ENCODE measurements around the gene PARD3. TPM values are rescaled to one million over a fixed set of nuclear protein-coding genes. Genes with fewer than 3 reads are reported as not detected.

The PARD3 gene
- total RNA-seq, 1 experiment from 2014 or later = 154 TPM

DNA sequence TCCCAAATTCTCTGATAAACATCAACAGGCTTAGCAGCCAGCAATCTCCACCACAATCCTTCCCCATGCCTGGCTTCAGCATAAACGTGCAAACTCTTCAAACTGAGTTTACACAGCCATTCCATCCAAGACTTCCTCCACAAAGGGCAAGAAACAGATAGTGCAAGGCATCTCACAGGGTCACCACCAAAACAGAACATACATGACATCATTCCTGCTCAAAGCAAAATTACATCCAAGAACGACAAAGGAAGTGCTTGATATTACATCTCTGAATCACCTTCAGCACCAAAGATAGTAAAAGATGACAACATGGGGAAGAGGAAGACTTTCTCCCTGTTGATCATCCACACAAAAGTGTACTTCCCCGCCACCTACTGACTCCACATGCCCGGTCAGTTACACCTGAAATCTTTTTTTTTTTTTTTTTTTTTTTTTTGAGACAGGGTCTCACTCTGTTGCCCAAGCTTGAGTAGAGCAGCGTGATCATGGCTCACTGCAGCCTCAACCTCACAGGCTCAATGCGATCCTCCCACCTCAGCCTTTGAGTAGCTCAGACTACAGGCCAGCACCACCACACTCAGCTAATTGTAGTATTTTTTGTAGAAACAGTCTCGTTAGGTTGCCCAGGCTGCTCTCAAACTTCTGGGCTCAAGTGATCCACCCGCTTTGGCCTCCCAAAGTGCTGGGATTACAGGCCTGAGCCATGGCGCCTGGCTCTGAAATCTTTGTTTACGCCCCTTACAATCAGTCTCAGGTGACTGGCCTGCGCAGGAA, 127.5 kb downstream of the PARD3 start:
- CTCF ChIA-PET = no interaction called here
- Histone ChIP-seq H3K27ac (ENCODE audit: low read length) (no peak overlapping the region), H3K9me3 (ENCODE audit: low read length) (no peaks in the 10 kb centered on the region), H3K4me3 (ENCODE audit: low read length) (no peak overlapping the region), H3F3A (ENCODE audit: low read length, unreplicated experiment) (no peaks in the 10 kb centered on the region), H3K27me3 (ENCODE audit: low read length) (no peaks in the 10 kb centered on the region), H2AFZ (ENCODE audit: low read length) (no peak overlapping the region), H4K20me1 (ENCODE audit: low read length) (peaks cover 19% of the 10 kb centered on the region), H3K36me3 (ENCODE audit: low read depth, low read length) (no peaks in the 10 kb centered on the region), H3K9me2 (replicated peaks; ENCODE audit: low read length) (no peaks in the 10 kb centered on the region), H3K4me1 (ENCODE audit: insufficient read depth, low read length) (peaks cover 11% of the 10 kb centered on the region), H3K79me2 (ENCODE audit: low read length) (peaks cover 74% of the 10 kb centered on the region), H3K9ac (ENCODE audit: low read length) (no peak overlapping the region), H3K4me2 (ENCODE audit: low read length) (no peak overlapping the region)
- DNase-seq = no peak
- TF ChIP-seq, protein P1, sequence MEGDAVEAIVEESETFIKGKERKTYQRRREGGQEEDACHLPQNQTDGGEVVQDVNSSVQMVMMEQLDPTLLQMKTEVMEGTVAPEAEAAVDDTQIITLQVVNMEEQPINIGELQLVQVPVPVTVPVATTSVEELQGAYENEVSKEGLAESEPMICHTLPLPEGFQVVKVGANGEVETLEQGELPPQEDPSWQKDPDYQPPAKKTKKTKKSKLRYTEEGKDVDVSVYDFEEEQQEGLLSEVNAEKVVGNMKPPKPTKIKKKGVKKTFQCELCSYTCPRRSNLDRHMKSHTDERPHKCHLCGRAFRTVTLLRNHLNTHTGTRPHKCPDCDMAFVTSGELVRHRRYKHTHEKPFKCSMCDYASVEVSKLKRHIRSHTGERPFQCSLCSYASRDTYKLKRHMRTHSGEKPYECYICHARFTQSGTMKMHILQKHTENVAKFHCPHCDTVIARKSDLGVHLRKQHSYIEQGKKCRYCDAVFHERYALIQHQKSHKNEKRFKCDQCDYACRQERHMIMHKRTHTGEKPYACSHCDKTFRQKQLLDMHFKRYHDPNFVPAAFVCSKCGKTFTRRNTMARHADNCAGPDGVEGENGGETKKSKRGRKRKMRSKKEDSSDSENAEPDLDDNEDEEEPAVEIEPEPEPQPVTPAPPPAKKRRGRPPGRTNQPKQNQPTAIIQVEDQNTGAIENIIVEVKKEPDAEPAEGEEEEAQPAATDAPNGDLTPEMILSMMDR (conservative IDR thresholded peaks at IDR 0.05; ENCODE audit: low read depth, low read length) = no peak; the same call in 1 of the 2 replicates
- TF ChIP-seq EZH2 (IDR thresholded peaks at IDR 0.05; ENCODE audit: low read length, unreplicated experiment) = no peak
- no peak for TF ChIP-seq EZH2phosphoT487 (IDR thresholded peaks at IDR 0.05; ENCODE audit: borderline replicate concordance, low read length)
- BruUV-seq (replicated peaks) = no TSS peak
- intact Hi-C loops (cut with micrococcal nuclease) = no loop called here
- no peak; the same call in 1 of the 2 replicates for ATAC-seq
- POLR2A ChIA-PET (ENCODE audit: unreplicated experiment) = interaction anchor here (0.5 to 0.6 kb wide), 2 partner anchors 39 to 71 kb away, joined by 3 read pairs; no protein-coding TSS in a partner anchor

DNA sequence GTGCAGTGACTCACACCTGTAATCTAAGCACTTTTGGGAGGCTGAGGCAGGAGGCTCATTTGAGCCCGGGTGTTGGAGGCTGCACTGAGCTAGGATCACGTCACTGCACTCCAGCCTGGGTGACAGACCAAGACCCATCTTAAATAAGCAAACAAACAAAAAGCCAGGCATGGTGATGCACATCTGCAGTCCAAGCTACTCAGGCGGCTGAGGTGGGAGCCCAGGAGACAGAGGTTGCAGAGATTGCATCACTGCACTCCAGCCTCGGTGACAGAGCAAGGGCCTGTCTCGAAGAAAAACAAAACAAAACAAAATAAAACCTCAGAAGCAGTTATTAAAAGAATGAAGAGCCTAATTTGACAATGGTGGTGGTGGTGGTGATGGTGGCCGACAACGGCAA, 132.5 kb downstream of the PARD3 start:
- BruUV-seq (replicated peaks) = no TSS peak
- DNase-seq (no peak), ATAC-seq (no peak)
- H3K9ac ChIP-seq (ENCODE audit: low read length) = no peak overlapping the region
- H3K36me3 ChIP-seq (ENCODE audit: low read depth, low read length) = no peaks in the 10 kb centered on the region
- H3F3A ChIP-seq (ENCODE audit: low read length, unreplicated experiment) = no peaks in the 10 kb centered on the region
- ChIA-PET CTCF (no interaction called here), POLR2A (ENCODE audit: unreplicated experiment) (no interaction called here)
- no peak overlapping the region for H2AFZ ChIP-seq (ENCODE audit: low read length)
- no peaks in the 10 kb centered on the region for H3K9me3 ChIP-seq (ENCODE audit: low read length)
- TF ChIP-seq EZH2 (IDR thresholded peaks at IDR 0.05; ENCODE audit: low read length, unreplicated experiment) (no peak), EZH2phosphoT487 (IDR thresholded peaks at IDR 0.05; ENCODE audit: borderline replicate concordance, low read length) (no peak)
- TF ChIP-seq, protein P1 (conservative IDR thresholded peaks at IDR 0.05; ENCODE audit: low read depth, low read length) = no peak
- H3K79me2 ChIP-seq (ENCODE audit: low read length) = peaks cover 69% of the 10 kb centered on the region
- no peaks in the 10 kb centered on the region for H3K9me2 ChIP-seq (replicated peaks; ENCODE audit: low read length)
- no peak overlapping the region for H3K4me3 ChIP-seq (ENCODE audit: low read length)
- no peak overlapping the region for H3K4me2 ChIP-seq (ENCODE audit: low read length)
- intact Hi-C loops (cut with micrococcal nuclease) = no loop called here
- no peaks in the 10 kb centered on the region for H3K27me3 ChIP-seq (ENCODE audit: low read length)
- H4K20me1 ChIP-seq (ENCODE audit: low read length) = peaks cover 7% of the 10 kb centered on the region
- no peak overlapping the region for H3K27ac ChIP-seq (ENCODE audit: low read length)
- H3K4me1 ChIP-seq (ENCODE audit: insufficient read depth, low read length) = no peaks in the 10 kb centered on the region

DNA sequence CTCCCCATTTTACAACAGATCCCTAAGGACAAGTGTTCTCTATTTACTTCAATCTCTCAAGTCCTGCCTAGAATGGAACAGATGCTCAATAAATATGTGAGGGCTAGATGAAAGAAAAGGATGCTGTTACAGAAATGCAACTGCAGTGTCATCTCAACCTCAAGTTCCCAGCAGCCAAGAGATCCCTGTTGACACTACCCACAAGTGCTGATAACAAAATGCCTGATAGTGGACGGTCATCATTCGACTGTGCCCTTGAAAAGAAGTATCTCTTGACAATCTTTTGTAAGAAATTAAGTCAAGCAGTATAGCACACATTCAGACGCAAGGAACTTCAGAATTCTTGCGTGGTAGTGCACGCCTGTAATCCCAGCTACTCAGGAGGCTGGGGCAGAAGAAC, 133.2 kb downstream of the PARD3 start:
- ChIA-PET POLR2A (ENCODE audit: unreplicated experiment) (no interaction called here), CTCF (no interaction called here)
- TF ChIP-seq, protein P1 (conservative IDR thresholded peaks at IDR 0.05; ENCODE audit: low read depth, low read length) = no peak
- no peak for TF ChIP-seq EZH2phosphoT487 (IDR thresholded peaks at IDR 0.05; ENCODE audit: borderline replicate concordance, low read length)
- TF ChIP-seq EZH2 (IDR thresholded peaks at IDR 0.05; ENCODE audit: low read length, unreplicated experiment) = no peak
- H3K9me3 ChIP-seq (ENCODE audit: low read length) = no peaks in the 10 kb centered on the region
- BruUV-seq (replicated peaks) = no TSS peak
- H3F3A ChIP-seq (ENCODE audit: low read length, unreplicated experiment) = no peaks in the 10 kb centered on the region
- intact Hi-C loops (cut with micrococcal nuclease) = no loop called here
- H4K20me1 ChIP-seq (ENCODE audit: low read length) = peaks cover 7% of the 10 kb centered on the region
- H3K27me3 ChIP-seq (ENCODE audit: low read length) = no peaks in the 10 kb centered on the region
- H3K27ac ChIP-seq (ENCODE audit: low read length) = no peak overlapping the region
- H2AFZ ChIP-seq (ENCODE audit: low read length) = no peak overlapping the region
- H3K9ac ChIP-seq (ENCODE audit: low read length) = no peak overlapping the region
- no peaks in the 10 kb centered on the region for H3K36me3 ChIP-seq (ENCODE audit: low read depth, low read length)
- no peaks in the 10 kb centered on the region for H3K4me1 ChIP-seq (ENCODE audit: insufficient read depth, low read length)
- H3K79me2 ChIP-seq (ENCODE audit: low read length) = peaks cover 69% of the 10 kb centered on the region
- DNase-seq (no peak), ATAC-seq (no peak)
- H3K9me2 ChIP-seq (replicated peaks; ENCODE audit: low read length) = no peaks in the 10 kb centered on the region
- H3K4me2 ChIP-seq (ENCODE audit: low read length) = no peak overlapping the region
- H3K4me3 ChIP-seq (ENCODE audit: low read length) = no peak overlapping the region
